Natural killer cell (primary cell): ENCODE measurements around the gene HAUS3. TPM values are rescaled to one million over a fixed set of nuclear protein-coding genes. Genes with fewer than 3 reads are reported as not detected.

Source experiments
- ATAC-seq, 3 donors: fragments of 150-1000 bp in 2 of 3; fragments of 200-7000 bp in 1 of 3; cut with Tn5 transposase; 1 replicate in 1 of 3; 2 replicates in 2 of 3; pipeline ENCODE4 v1.10.0; 2021; ENCODE audit warnings: mild to moderate bottlenecking in 2 of 3, moderate library complexity in 2 of 3
- DNase-seq, 2 donors: peaks; one replicate each; pipeline versions ENCODE4 v3.0.0 to v3.0.0-alpha.2; 2013 to 2021; ENCODE audit warnings: mixed read lengths in 1 of 2
- H3K27ac ChIP-seq: one replicate; pipeline ENCODE4 v1.5.1; 2013; ENCODE audit warnings: mild to moderate bottlenecking, low read length
- H3K27me3 ChIP-seq: one replicate; pipeline ENCODE4 v1.6.1; 2013; ENCODE audit warnings: low read length; ENCODE audit not compliant: control insufficient read depth, insufficient read depth
- H3K36me3 ChIP-seq: one replicate; pipeline ENCODE4 v1.6.1; 2013; ENCODE audit warnings: low read length; ENCODE audit not compliant: control insufficient read depth, insufficient read depth
- H3K4me1 ChIP-seq: one replicate; pipeline ENCODE4 v1.6.1; 2013; ENCODE audit warnings: low read length; ENCODE audit not compliant: control insufficient read depth, insufficient read depth
- H3K4me3 ChIP-seq: one replicate; pipeline ENCODE4 v1.5.1; 2013; ENCODE audit warnings: low read length
- H3K9me3 ChIP-seq: one replicate; pipeline ENCODE4 v1.6.1; 2013; ENCODE audit warnings: low read length; ENCODE audit not compliant: control insufficient read depth, insufficient read depth
- H3K27ac Mint-ChIP-seq, 2 donors: one replicate each; pipeline ENCODE4 v1.8.0; 2022; ENCODE audit warnings: mild to moderate bottlenecking in 2 of 2, mixed read lengths in 2 of 2, moderate library complexity in 1 of 2
- H3K27me3 Mint-ChIP-seq, 2 donors: one replicate each; pipeline ENCODE4 v1.8.0; 2022; ENCODE audit warnings: low read depth in 2 of 2, mixed read lengths in 2 of 2
- H3K36me3 Mint-ChIP-seq: one replicate; pipeline ENCODE4 v1.8.0; 2022; ENCODE audit warnings: mixed read lengths
- H3K4me1 Mint-ChIP-seq, 2 donors: one replicate each; pipeline ENCODE4 v1.8.0; 2022; ENCODE audit warnings: mixed read lengths in 2 of 2
- H3K4me3 Mint-ChIP-seq: one replicate; pipeline ENCODE4 v1.8.0; 2022; ENCODE audit warnings: mild to moderate bottlenecking, moderate library complexity, mixed read lengths
- H3K9me3 Mint-ChIP-seq, 2 donors: one replicate each; pipeline ENCODE4 v1.8.0; 2022; ENCODE audit warnings: mixed read lengths in 2 of 2
- WGBS: methylation state at CpG from one replicate; pipeline ENCODE4 v1.1.7; 2013; ENCODE audit warnings: missing lambda C conversion rate; ENCODE audit not compliant: insufficient coverage; 5-methylcytosine and 5-hydroxymethylcytosine counted together
- intact Hi-C: fragments of 100-400 bp; cut with micrococcal nuclease; formaldehyde crosslinking; loops from one replicate; pipeline ENCODE4 v1.14.2; 2022
- total RNA-seq, 4 donors: library from RNA; stranded (reverse); fragments of 120-200 nt in 1 of 4; gene quantifications; one replicate each; pipeline versions ENCODE4 v1.2.3 to v1.2.4, GENCODE V29; 2013 to 2022
- TF ChIP-seq, protein P1 (sequence below): fragments of 200-600 bp; IDR thresholded peaks from one replicate; pipeline ENCODE4 v1.8.0; 2022; ENCODE audit warnings: antibody characterized with exemption

The HAUS3 gene
- total RNA-seq, 3 donors from 2014 or later (not counting 1 experiment from before 2014, with no cell fraction given) = 38.0 to 50.3 (median 49.4) TPM

DNA sequence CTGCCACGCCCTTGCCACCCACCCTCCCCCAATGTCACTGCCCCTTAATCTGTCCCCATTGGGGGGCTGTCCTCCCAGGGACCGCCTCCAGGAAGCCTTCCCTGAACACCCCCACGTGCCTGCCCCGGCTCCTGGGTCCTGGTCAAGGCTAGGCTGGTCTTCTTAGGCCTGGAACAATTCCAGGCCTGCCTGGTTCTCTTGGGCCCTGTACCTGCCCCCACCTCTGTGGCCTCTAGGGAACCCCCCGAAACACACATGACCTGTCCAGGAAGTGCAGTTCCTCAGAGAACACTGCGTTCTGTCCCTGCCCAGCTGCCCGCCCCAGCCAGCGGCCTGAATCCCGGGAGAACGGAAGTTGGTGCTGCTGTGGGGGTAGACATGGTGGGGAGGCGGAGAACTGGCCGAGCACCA is 14.9 kb upstream of the HAUS3 start:
- WGBS = 86% methylated on average over 12 of the region's 12 CpGs
- no peaks in the 10 kb centered on the region for H3K27me3 Mint-ChIP-seq
- H3K36me3 Mint-ChIP-seq = no peaks in the 10 kb centered on the region
- Histone ChIP-seq H3K4me1 (peaks cover 30% of the 10 kb centered on the region), H3K36me3 (peaks cover 41% of the 10 kb centered on the region), H3K27me3 (no peaks in the 10 kb centered on the region), H3K27ac (no peak overlapping the region), H3K4me3 (no peak overlapping the region), H3K9me3 (no peaks in the 10 kb centered on the region)
- peaks cover 6 to 20% of the 10 kb centered on the region in 2 donors for H3K4me1 Mint-ChIP-seq
- DNase-seq = peak in 1 of 2 donors; percentile 13
- no peak for ATAC-seq
- no peaks in the 10 kb centered on the region for H3K9me3 Mint-ChIP-seq
- intact Hi-C loops = no loop called here
- TF ChIP-seq, protein P1, sequence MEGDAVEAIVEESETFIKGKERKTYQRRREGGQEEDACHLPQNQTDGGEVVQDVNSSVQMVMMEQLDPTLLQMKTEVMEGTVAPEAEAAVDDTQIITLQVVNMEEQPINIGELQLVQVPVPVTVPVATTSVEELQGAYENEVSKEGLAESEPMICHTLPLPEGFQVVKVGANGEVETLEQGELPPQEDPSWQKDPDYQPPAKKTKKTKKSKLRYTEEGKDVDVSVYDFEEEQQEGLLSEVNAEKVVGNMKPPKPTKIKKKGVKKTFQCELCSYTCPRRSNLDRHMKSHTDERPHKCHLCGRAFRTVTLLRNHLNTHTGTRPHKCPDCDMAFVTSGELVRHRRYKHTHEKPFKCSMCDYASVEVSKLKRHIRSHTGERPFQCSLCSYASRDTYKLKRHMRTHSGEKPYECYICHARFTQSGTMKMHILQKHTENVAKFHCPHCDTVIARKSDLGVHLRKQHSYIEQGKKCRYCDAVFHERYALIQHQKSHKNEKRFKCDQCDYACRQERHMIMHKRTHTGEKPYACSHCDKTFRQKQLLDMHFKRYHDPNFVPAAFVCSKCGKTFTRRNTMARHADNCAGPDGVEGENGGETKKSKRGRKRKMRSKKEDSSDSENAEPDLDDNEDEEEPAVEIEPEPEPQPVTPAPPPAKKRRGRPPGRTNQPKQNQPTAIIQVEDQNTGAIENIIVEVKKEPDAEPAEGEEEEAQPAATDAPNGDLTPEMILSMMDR = no peak
- H3K27ac Mint-ChIP-seq = peak overlapping the region; percentile 57 to 70
- H3K4me3 Mint-ChIP-seq = peak overlapping the region; percentile 35

DNA sequence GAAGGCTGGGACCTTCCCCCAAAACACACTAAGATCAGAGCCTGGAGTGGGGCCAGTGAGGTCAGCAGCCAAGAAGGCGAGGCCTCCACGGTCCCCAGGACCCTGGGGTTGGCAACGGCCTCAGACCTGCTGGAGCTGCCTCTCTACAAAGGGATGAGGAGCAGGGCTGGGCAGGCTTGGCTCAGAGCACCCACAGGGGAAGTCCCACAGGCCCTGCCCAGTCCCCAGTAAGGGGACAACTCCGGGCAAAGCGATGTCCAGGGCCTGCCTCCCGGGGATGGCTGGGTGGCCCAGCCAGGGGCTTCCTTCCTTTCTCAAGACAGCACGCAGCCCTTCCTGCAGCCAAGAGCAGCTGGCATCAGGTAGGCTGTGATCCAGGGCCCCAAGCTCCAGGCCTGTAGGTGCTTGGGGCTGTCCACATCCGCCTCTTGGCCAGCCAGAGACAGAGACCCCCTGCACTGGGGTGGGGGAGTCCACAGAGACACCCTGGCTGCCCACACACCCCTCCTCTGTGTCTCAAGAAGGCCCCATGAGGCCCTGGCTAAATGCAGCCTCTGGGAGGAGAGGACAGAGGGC is 14.3 kb upstream of the HAUS3 start:
- no peaks in the 10 kb centered on the region for H3K27me3 ChIP-seq
- no peak overlapping the region for H3K27ac ChIP-seq
- no peak overlapping the region for H3K4me3 ChIP-seq
- no peaks in the 10 kb centered on the region for H3K9me3 Mint-ChIP-seq
- H3K36me3 ChIP-seq = peaks cover 45% of the 10 kb centered on the region
- H3K27ac Mint-ChIP-seq = peak overlapping the region; percentile 57 to 70
- DNase-seq (peak in 1 of 2 donors; percentile 14), ATAC-seq (no peak)
- H3K4me1 ChIP-seq = peaks cover 30% of the 10 kb centered on the region
- no peaks in the 10 kb centered on the region for H3K9me3 ChIP-seq
- TF ChIP-seq, protein P1 = no peak
- intact Hi-C loops = no loop called here
- H3K4me3 Mint-ChIP-seq = no peak overlapping the region
- H3K27me3 Mint-ChIP-seq = no peaks in the 10 kb centered on the region
- H3K36me3 Mint-ChIP-seq = no peaks in the 10 kb centered on the region
- H3K4me1 Mint-ChIP-seq = peaks cover 6 to 20% of the 10 kb centered on the region in 2 donors
- WGBS = 92% methylated on average over 8 of the region's 8 CpGs

- DNase-seq = peak in 1 of 2 donors; percentile 13
- no peak for ATAC-seq
- Histone ChIP-seq H3K9me3 (no peaks in the 10 kb centered on the region), H3K27me3 (no peaks in the 10 kb centered on the region), H3K36me3 (peaks cover 50% of the 10 kb centered on the region), H3K4me3 (no peak overlapping the region), H3K27ac (no peak overlapping the region), H3K4me1 (peaks cover 24% of the 10 kb centered on the region)
- intact Hi-C loops = no loop called here
- 91% methylated on average over 18 of the region's 18 CpGs for WGBS
- Mint-ChIP-seq H3K27me3 (no peaks in the 10 kb centered on the region), H3K4me3 (no peak overlapping the region), H3K4me1 (peaks cover 6 to 20% of the 10 kb centered on the region in 2 donors), H3K36me3 (no peaks in the 10 kb centered on the region), H3K27ac (peak overlapping the region in 1 of 2 donors; percentile 57), H3K9me3 (no peaks in the 10 kb centered on the region)
- TF ChIP-seq, protein P1 = no peak
Observed at GRCh38 chr4:2255501-2256155, 13.7 kb upstream of the HAUS3 start.
